ENCODE data around the gene ATOH7.
"Not testable (repeated sequence)": the region's sequence is repeated elsewhere in the genome, so short reads cannot be mapped to it uniquely, and the experiment has no call there.

The ATOH7 gene

GRCh38 chr10:68231817-68232251, at the start of gene ATOH7:
Gene ATOH7 (minus strand): TSS chr10:68232113. CDS start chr10:68231677, 436 bp downstream.
- DNase-seq = no peak

GRCh38 chr10:68280758-68281157, 48.8 kb upstream of the ATOH7 start:
- DNase-seq = no peak

GRCh38 chr10:68278906-68279753, 47.2 kb upstream of the ATOH7 start:
- not testable (repeated sequence) for DNase-seq

- DNase-seq = not testable (repeated sequence)
These were observed 45.9 kb upstream of the ATOH7 start for GRCh38 chr10:68277814-68278213.

- DNase-seq = no peak
These were observed 44.3 kb upstream of the ATOH7 start for GRCh38 chr10:68276224-68276623.

GRCh38 chr10:68275600-68276126, 43.8 kb upstream of the ATOH7 start:
- no peak for DNase-seq

- DNase-seq = no peak
These were observed 40.9 kb upstream of the ATOH7 start for GRCh38 chr10:68272833-68273232.

- no peak for DNase-seq
These were observed 39.4 kb upstream of the ATOH7 start for GRCh38 chr10:68271196-68271882.

GRCh38 chr10:68269562-68270290, 37.8 kb upstream of the ATOH7 start:
- no peak for DNase-seq

- DNase-seq = no peak
These were observed 29.4 kb upstream of the ATOH7 start for GRCh38 chr10:68261132-68261856.

- DNase-seq = no peak
These were observed 21.4 kb upstream of the ATOH7 start for GRCh38 chr10:68253346-68253745.

GRCh38 chr10:68251625-68252495, 19.9 kb upstream of the ATOH7 start:
- no peak for DNase-seq

GRCh38 chr10:68251151-68251550, 19.2 kb upstream of the ATOH7 start:
- no peak for DNase-seq

GRCh38 chr10:68249297-68249696, 17.4 kb upstream of the ATOH7 start:
- no peak for DNase-seq

- DNase-seq = no peak
These were observed 16.0 kb upstream of the ATOH7 start for GRCh38 chr10:68247931-68248330.

- DNase-seq = not testable (repeated sequence)
These were observed 14.5 kb upstream of the ATOH7 start for GRCh38 chr10:68246397-68246796.

GRCh38 chr10:68242051-68242450, 10.1 kb upstream of the ATOH7 start:
- DNase-seq = no peak

- DNase-seq = no peak
These were observed 7.8 kb upstream of the ATOH7 start for GRCh38 chr10:68239596-68240150.

GRCh38 chr10:68239069-68239468, 7.2 kb upstream of the ATOH7 start:
- no peak for DNase-seq

- DNase-seq = no peak
These were observed 6.5 kb upstream of the ATOH7 start for GRCh38 chr10:68238371-68238770.

- DNase-seq = no peak
These were observed 5.3 kb upstream of the ATOH7 start for GRCh38 chr10:68237173-68237572.
